Placental epithelial cell (primary cell): ENCODE results near the gene GIMAP4. TPM values are rescaled to one million over a fixed set of nuclear protein-coding genes. Genes with fewer than 3 reads are reported as not detected.

ENCODE experiments used
- total RNA-seq: library from RNA; depleted of rRNA; stranded (reverse); fragments of >200 nt; gene quantifications from 2 replicates; pipeline ENCODE4 v1.2.3, GENCODE V29; 2012

The GIMAP4 gene
- not detected in 2 replicates for total RNA-seq

DNA sequence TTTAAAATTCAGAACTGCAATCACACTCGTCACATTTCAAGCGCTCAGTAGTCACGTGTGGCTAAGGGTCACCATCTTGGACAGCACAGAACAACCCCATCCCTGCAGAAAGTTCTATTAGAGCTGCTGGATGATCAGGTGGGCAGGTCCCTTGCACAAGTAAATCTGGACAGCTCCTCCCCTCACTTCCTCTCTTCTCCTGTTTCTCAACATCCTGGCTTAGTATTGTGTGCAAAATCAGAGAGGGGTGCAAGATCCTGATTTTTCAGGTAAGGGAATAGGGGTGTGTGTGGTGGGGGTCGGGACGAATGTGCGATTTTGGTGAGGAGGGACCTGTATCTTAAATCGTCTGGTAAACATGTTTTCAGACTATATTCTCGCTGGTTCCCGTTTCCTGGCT lies at the start of gene GIMAP4:
TSS of gene GIMAP4 (plus strand) at position 222 of the 400 bp plus-strand sequence. CDS start 2,512 bp downstream, outside the sequence.

Other genes starting within 250 kb of the GIMAP4 start
- gene LRRC61, start 244.0 kb upstream of the GIMAP4 start, total RNA-seq = 7.9 and 12.0 TPM in 2 replicates
- gene ACTR3C, start 243.8 kb upstream of the GIMAP4 start, total RNA-seq = 13.7 and 16.8 TPM in 2 replicates
- 0.79 TPM in 1 of 2 replicates, not detected in the other for gene RARRES2, start 225.8 kb upstream of the GIMAP4 start, total RNA-seq
- 19.2 and 30.3 TPM in 2 replicates for gene REPIN1, start 198.6 kb upstream of the GIMAP4 start, total RNA-seq
- 4.4 and 5.9 TPM in 2 replicates for gene ZNF775, start 188.1 kb upstream of the GIMAP4 start, total RNA-seq
- gene GIMAP8, start 116.8 kb upstream of the GIMAP4 start, total RNA-seq = not detected in 2 replicates
- not detected in 2 replicates for gene GIMAP7, start 52.5 kb upstream of the GIMAP4 start, total RNA-seq
- gene GIMAP6, start 65.0 kb downstream of the GIMAP4 start, total RNA-seq = not detected in 2 replicates
- gene GIMAP2, start 118.3 kb downstream of the GIMAP4 start, total RNA-seq = not detected in 2 replicates
- not detected in 2 replicates for gene GIMAP1, start 149.2 kb downstream of the GIMAP4 start, total RNA-seq
- gene GIMAP5, start 170.0 kb downstream of the GIMAP4 start, total RNA-seq = not detected in 2 replicates
- not detected in 2 replicates for gene TMEM176B, start 233.0 kb downstream of the GIMAP4 start, total RNA-seq
- not detected in 2 replicates for gene TMEM176A, start 233.4 kb downstream of the GIMAP4 start, total RNA-seq